Breast epithelium (tissue), 3 donors: ENCODE results near the gene PLCB2.

Source experiments
- CTCF ChIP-seq, 3 donors: fragments of 450-650 bp; IDR thresholded peaks; one replicate each; pipeline ENCODE4 v1.5.1; 2016 to 2017; ENCODE audit warnings: antibody characterized with exemption in 3 of 3, mild to moderate bottlenecking in 3 of 3, moderate library complexity in 3 of 3
- POLR2AphosphoS5 ChIP-seq, 3 donors: sonication (generic); formaldehyde crosslinking; IDR thresholded peaks; one replicate each; pipeline ENCODE4 v1.6.1; 2017; ENCODE audit warnings: antibody characterized with exemption in 3 of 3

- TF ChIP-seq CTCF (IDR thresholded peaks at IDR 0.05), result no peak
- no peak for TF ChIP-seq POLR2AphosphoS5 (IDR thresholded peaks at IDR 0.05)
These were observed 1.7 kb upstream of the PLCB2 start for GRCh38 chr15:40309344-40309862.
